ENCODE results near the gene PRSS50. TPM values are rescaled to one million over a fixed set of nuclear protein-coding genes. Genes with fewer than 3 reads are reported as not detected.

PRSS50 gene
- total and polyA plus RNA-seq, 10 donors: 0.14 to 0.34 TPM; not detected in 8

DNA sequence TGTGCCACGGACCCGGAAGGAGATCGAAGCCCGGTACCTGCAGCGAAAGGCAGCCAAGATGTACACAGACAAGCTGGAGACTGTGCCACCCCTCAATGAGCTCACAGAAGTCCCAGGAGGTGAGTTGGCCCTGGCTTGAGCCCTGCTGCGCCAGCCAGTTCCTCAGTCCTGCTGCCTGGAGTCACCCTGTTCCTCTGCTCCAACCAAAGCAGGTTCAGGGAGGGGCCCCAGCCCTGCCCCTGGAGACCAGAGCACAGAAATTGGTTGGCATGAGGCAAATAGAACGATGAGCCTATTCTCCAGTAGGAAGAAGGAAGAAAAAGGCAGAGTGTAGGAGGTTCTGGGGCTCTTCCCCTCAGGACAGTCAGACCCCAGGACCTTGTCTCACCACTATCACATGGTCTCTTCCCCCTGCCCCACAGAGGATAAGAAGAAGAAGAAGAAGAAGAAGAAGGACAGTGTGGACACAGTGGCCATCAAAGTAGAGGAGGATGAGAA lies 8.5 kb downstream of the PRSS50 start:
- DNase-seq: no peak
- peaks cover 0 to 13% (median 5%) of the 10 kb centered on the region in 6 donors for H3K4me1 ChIP-seq
- no peak overlapping the region for H3K4me3 ChIP-seq
- WGBS, 5 donors: 89 to 98% (median 94%) methylated on average over 7 of the region's 7 CpGs
- no peaks in the 10 kb centered on the region for H3K27me3 ChIP-seq (replicated peaks in 1 of 7)
- no peak overlapping the region for H3K27ac ChIP-seq
- H3K9me3 ChIP-seq: no peaks in the 10 kb centered on the region
- H3K36me3 ChIP-seq: no peaks in the 10 kb centered on the region
- intact Hi-C loops (cut with DNase I; ENCODE audit: low total_unique reads): loop anchor here (5.0 kb wide), 1 partner anchor 188 kb away; no protein-coding TSS in a partner anchor
- no peak for TF ChIP-seq POLR2AphosphoS5 (IDR thresholded peaks at IDR 0.05)
- no peak for TF ChIP-seq CTCF (IDR thresholded peaks at IDR 0.05 in 8 of 11, conservative IDR thresholded peaks at IDR 0.05 in 3 of 11)
- TF ChIP-seq POLR2A (IDR thresholded peaks at IDR 0.05): no peak

DNA sequence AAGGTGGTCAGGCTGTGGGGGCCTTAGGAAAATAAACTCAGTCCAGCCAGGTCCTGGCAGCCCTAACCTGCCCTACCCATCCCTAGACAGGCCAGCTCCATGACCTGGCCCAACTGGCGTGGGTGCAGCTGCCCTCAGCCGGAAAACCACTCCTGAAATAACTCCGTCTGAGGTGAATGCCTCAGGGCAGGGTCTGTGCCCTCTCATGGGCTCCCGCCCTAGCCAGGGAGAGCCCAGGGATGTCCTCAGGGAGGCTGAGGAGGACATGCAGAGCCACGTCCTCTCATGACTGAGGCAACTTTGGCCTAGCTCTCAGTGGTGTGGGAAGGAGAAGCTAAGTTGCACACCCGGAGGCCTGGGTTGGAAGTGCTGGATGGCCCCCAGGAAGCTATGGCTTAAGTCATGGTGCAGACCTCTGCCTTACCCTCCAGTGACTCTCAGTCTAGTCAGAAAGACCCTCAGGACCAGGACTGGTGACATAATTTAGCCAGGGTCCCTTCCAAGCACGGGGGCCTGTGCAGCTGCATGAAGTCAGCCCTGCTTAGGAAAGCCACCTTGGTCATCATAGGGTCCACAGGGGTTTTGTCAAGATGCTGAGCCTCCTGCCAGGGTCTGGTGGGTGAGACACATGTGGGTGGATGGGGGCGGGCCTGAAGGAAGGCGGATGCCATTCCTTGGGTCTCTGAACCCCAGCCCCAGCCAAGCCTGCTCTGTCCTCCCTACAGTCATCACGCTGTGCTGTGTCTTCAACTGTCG lies 9.1 kb downstream of the PRSS50 start:
- DNase-seq: peak; percentile 68
- Histone ChIP-seq H3K9me3 (no peaks in the 10 kb centered on the region), H3K36me3 (no peaks in the 10 kb centered on the region), H3K4me1 (peaks cover 0 to 13% (median 5%) of the 10 kb centered on the region in 6 donors), H3K4me3 (no peak overlapping the region), H3K27ac (no peak overlapping the region), H3K27me3 (replicated peaks in 1 of 7) (no peaks in the 10 kb centered on the region)
- no peak for TF ChIP-seq POLR2A (IDR thresholded peaks at IDR 0.05)
- TF ChIP-seq CTCF (IDR thresholded peaks at IDR 0.05 in 8 of 11, conservative IDR thresholded peaks at IDR 0.05 in 3 of 11): no peak
- no peak for TF ChIP-seq POLR2AphosphoS5 (IDR thresholded peaks at IDR 0.05)
- intact Hi-C loops (cut with DNase I; ENCODE audit: low total_unique reads): loop anchor here (5.0 kb wide), 1 partner anchor 189 kb away; no protein-coding TSS in a partner anchor
- WGBS, 5 donors: 77 to 90% (median 85%) methylated on average over 8 to 11 of the region's 11 CpGs

- H3K27ac ChIP-seq: no peak overlapping the region
- TF ChIP-seq CTCF (IDR thresholded peaks at IDR 0.05 in 8 of 11, conservative IDR thresholded peaks at IDR 0.05 in 3 of 11) (no peak), POLR2A (IDR thresholded peaks at IDR 0.05) (no peak), POLR2AphosphoS5 (IDR thresholded peaks at IDR 0.05) (no peak)
- no peaks in the 10 kb centered on the region for H3K36me3 ChIP-seq
- peaks cover 0 to 5% (median 0%) of the 10 kb centered on the region in 7 donors for H3K27me3 ChIP-seq (replicated peaks in 1 of 7)
- DNase-seq: no peak
- no peaks in the 10 kb centered on the region for H3K9me3 ChIP-seq
- intact Hi-C loops (cut with DNase I; ENCODE audit: low total_unique reads): loop anchor here (5.0 kb wide), 1 partner anchor 190 kb away; no protein-coding TSS in a partner anchor
- 86 to 91% (median 88%) methylated on average over 7 of the region's 7 CpGs for WGBS, 5 donors
- no peak overlapping the region for H3K4me3 ChIP-seq
- peaks cover 0 to 13% (median 5%) of the 10 kb centered on the region in 6 donors for H3K4me1 ChIP-seq
These were observed 10.1 kb downstream of the PRSS50 start for GRCh38 chr3:46707601-46708011.
